Cardiac fibroblast (primary cell): Measurements from ENCODE around the gene YPEL2.

Experiments used
- DNase-seq, 2 donors: peaks; one replicate each; pipeline versions ENCODE4 v3.0.0 to v3.0.0-alpha.2; 2010; ENCODE audit warnings: low read depth in 2 of 2
- H3K4me3 ChIP-seq, 2 donors: replicated peaks in 1 of 2; 1 replicate in 1 of 2; 2 replicates in 1 of 2; pipeline ENCODE4 v1.5.1; 2011; ENCODE audit warnings: low read depth in 2 of 2, low read length in 2 of 2, mild to moderate bottlenecking in 2 of 2, moderate library complexity in 1 of 2
- TF ChIP-seq, protein P1 (sequence below): IDR thresholded peaks from one replicate; pipeline ENCODE4 v1.5.1; 2011; ENCODE audit warnings: low read depth, mild to moderate bottlenecking, low read length, inconsistent platforms

YPEL2 gene

DNA sequence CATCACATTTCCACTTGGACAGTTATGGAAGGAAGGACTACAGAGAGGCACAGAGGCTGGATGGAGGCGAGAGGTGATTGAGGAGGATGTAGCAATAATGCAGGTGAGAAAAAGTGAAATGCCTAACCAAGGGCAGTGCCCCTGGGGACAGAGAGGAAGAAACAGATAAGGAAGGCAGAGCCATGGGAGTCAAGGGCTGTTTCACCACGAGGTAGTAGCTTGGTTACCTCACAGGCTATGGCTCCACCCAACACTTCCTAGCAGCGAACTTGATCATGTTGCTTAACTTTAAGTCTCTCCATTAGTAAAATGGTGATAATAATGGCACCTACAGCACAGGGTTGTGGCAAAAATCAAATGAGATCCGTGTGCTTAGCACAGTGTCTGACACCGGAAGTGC is 83.9 kb downstream of the YPEL2 start:
- TF ChIP-seq, protein P1, sequence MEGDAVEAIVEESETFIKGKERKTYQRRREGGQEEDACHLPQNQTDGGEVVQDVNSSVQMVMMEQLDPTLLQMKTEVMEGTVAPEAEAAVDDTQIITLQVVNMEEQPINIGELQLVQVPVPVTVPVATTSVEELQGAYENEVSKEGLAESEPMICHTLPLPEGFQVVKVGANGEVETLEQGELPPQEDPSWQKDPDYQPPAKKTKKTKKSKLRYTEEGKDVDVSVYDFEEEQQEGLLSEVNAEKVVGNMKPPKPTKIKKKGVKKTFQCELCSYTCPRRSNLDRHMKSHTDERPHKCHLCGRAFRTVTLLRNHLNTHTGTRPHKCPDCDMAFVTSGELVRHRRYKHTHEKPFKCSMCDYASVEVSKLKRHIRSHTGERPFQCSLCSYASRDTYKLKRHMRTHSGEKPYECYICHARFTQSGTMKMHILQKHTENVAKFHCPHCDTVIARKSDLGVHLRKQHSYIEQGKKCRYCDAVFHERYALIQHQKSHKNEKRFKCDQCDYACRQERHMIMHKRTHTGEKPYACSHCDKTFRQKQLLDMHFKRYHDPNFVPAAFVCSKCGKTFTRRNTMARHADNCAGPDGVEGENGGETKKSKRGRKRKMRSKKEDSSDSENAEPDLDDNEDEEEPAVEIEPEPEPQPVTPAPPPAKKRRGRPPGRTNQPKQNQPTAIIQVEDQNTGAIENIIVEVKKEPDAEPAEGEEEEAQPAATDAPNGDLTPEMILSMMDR = no peak
- H3K4me3 ChIP-seq = no peak overlapping the region
- DNase-seq = no peak

DNA sequence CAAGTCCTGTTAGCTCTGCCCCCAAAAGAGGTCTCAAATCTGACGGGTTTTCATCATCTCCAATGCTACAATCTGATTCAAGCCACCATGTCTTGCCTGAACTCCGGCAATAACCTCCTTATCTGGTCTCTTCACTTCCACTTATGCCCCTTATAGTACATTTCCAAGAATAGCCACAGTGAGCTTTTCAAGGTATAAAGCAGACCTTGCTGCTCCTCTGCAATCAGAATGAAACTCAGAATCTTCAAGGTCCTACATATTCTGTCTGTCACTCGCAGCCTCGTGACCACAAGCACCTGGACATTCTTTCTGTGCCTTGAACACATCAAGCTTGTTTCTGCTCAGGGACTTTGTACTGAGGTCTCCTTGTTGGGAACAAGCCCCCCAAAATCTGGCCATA is 84.7 kb downstream of the YPEL2 start:
- H3K4me3 ChIP-seq = no peak overlapping the region
- TF ChIP-seq, protein P1 = no peak
- DNase-seq = no peak

DNA sequence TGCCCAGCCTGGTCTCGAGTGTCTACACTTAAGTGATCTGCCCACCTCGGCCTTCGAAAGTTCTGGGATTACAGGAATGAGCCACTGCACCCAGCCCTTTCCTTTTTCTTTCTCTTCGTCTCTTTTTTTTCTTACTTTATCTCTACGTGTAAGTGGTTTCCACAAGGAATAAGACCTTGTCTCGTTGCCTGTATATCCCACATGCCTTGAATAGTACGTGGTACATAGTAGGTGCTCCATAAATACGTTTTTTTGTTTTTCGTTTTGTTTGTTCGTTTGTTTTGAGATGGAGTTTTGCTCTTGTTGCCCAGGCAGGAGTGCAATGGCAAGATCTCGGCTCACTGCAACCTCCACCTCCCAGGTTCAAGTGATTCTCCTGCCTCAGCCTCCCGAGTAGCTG is 86.0 kb downstream of the YPEL2 start:
- DNase-seq = no peak
- TF ChIP-seq, protein P1 = no peak
- H3K4me3 ChIP-seq = no peak overlapping the region

DNA sequence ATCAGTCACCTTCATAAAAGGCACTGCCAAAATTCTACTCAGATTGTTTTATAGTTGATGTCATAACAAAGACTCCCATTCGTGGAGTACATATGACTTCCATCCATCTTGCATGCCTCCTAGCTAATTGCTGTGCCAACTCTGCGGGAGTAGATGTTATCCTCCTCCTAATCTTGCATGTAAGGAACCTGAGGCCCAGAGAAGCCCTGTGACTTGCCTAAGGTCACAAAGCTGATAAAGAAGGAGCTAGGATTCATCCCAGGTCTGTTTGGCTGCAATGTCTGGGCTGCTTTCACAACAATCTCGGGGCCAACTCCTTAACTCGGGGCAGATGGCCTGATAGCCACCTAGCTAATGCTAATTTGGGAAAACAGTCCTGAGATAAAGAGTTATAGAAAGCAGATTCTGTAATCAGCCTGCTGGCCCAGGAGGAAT is 87.3 kb downstream of the YPEL2 start:
- H3K4me3 ChIP-seq = no peak overlapping the region
- TF ChIP-seq, protein P1 = no peak

DNA sequence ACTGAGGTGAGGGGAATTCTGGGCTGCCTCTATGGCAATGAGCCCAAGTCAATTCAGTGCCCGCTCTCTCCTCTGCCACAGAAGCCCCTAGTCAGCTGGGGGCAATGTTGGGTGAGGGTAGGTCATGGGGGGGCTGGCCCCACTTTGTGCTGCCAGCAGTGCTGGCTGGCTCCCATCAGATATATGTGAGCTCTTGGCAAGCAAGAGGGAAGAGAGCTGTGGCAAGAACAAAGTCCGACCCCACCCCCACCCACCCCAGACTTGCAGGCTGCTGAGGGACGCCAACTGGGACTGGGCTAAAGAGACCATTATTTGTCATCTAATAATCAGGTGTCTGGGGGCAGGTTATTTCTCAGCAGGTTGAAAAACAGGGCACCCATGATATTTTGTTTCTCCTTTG is 89.4 kb downstream of the YPEL2 start:
- TF ChIP-seq, protein P1 = no peak
- H3K4me3 ChIP-seq = no peak overlapping the region
- DNase-seq = no peak

More for the DNA sequence above, 87.3 kb downstream of the YPEL2 start:
- peak in 1 of 2 donors; percentile 13 for DNase-seq

DNA sequence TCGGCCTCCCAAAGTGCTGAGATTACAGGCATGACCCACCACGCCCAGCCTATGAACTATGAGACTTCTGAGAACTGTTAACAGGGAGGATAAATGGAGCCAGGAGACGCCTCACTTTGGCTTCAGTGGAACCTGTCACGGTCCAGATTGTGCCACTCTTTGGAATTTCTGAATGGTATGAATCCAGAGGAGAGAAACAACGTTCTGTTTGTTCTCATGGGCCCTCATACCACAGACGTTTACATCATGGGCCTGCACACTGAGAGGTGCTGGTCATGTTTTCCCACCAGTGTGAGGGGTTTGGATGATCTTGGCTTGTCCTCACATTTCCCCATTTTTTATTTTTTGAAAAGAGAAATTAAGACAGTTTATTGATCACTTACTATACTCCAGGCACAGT is 90.3 kb downstream of the YPEL2 start:
- no peak for DNase-seq
- H3K4me3 ChIP-seq = no peak overlapping the region
- TF ChIP-seq, protein P1 = no peak

DNA sequence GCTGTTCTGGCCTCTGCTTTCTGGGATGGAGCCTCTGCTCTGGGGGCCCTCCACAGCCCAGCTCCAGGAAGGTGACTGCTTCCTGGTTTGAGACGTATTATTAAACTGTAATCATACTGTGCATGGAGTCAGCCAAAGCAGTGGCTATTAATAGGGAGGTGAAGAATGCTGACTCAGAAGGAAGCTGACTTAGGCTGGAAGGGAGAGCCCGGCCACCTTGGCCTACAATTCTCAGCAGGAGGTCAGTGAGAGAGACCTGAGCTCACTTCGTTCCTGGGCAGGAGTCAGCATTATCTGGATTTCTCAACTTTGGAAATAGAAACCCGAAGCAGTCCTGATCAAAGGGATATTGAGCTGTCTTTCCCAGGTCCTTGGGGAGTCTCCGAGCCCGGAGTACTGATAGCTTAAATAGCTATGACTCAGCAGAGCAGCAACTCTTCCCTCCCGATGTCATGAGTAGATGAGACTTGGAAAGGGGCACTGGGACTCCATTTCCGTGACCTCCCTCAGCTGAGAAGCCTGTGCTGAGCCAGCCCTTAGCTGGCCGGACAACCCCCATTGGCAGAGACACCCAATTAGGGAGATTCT is 91.8 kb downstream of the YPEL2 start:
- TF ChIP-seq, protein P1 = no peak
- peak; percentile 86 to 94 for DNase-seq
- H3K4me3 ChIP-seq = no peak overlapping the region
